GM18519 (cell line): Measurements from ENCODE around the gene CAMK1D.

Experiments
- ATAC-seq: cut with Tn5 transposase; IDR thresholded peaks from one replicate; pipeline ENCODE4 v1.9.1; 2021; ENCODE audit warnings: mild to moderate bottlenecking, moderate library complexity; ENCODE audit not compliant: unreplicated experiment, low FRiP score

CAMK1D gene

DNA sequence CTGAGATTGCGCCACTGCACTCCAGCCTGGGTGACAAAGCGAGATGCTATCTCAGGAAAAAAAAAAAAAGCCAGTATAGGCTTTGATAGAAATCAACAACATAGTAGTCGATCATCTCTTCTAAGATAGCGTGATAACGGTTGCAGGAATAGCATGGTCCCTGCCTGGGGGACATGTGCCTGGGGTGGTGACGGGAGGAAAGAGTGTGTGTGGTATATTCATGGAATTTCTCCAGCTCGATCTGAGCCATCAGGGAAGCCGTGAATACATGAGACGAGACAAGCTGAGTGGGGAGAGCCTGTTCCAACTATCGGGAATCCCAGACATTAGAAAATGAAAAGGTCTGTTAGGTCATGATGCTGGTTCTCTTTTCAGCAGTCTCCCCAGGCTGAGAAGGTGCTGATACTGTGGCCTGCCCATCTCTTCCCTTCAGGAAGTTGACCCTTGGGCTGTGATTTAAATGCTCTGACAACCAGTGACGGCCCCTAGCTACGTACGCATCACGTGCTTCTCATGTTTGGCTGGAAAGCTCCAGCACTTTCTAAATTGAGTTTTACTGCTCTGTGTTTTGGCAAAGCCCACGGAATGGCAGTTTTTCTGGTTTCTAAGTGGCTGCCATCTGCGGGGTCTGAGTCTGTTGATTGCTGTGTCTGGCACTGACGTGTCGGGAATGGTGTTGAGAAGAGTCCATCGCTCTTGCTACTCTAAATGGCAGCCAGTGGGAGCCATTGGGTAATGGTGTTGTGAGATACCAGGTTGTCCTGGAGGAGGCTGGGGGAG, 422.8 kb downstream of the CAMK1D start:
- ATAC-seq, result no peak

GRCh38 chr10:12772797-12773587, 423.6 kb downstream of the CAMK1D start:
- ATAC-seq, result no peak

DNA sequence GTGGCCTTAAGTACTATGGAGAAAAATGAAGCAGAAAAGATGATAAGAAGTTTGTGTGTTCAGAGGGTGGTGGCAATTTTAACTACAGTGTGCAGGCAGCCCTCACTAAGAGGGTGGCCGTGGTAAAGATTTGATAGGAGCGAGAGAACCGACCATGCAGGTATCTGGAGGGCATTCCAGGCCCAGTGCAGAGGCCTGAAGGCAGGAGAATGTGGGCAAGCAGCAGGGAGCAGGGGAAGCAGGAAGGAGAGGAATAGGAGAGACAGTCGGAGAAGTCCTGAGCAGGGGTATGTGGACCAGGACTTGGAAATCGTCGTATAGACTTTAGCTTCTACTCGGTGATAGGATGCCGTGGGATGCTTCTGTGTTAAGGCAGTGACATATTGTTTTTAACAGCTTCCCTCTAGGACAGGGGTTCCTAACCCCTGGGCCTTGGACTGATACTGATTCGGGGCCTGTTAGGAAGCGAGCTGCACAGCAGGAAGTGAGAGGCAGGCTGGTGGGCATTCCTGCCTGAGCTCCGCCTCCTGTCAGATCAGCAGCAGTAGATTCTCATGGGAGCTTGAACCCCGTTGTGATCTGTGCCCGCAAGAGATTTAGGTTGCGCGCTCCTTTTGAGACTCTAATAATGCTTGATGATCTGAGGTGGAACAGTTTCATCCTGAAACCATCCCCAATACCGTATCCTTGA, 425.0 kb downstream of the CAMK1D start:
- no peak for ATAC-seq

DNA sequence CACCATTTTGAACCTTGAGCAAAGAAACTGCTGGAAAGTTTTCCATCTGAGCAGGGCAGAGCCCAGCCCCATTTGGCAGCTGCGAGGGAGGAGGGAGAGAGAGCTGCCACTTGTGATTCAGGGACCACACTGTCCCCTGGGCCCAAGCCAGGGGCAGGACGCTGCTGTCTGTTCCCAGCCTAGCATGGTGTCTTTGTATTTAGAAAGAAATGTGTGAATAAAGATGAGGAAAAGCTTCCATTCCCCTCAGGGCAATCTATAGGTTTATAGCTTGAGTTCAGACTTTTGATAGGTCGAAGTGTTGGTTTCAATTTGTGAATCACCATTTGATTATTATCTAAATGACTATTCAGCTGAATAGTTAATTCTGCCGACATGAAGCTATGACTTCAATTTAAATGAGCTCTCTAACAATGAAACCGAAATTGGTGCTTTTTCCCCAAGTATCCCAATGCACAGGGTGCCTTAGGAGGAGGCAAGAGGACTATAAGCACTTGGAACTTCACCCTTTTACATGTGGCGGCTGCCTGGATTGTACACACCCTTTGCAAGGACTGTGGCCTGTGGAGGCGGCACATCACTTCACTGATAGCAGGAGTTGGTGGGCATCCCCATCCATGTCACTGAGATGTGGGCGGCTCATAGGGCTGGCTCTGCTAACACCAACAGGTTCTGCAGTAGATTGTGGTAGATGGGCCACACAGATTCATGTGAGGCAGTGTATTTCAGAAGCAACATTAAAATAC, 428.7 kb downstream of the CAMK1D start:
- no peak for ATAC-seq

DNA sequence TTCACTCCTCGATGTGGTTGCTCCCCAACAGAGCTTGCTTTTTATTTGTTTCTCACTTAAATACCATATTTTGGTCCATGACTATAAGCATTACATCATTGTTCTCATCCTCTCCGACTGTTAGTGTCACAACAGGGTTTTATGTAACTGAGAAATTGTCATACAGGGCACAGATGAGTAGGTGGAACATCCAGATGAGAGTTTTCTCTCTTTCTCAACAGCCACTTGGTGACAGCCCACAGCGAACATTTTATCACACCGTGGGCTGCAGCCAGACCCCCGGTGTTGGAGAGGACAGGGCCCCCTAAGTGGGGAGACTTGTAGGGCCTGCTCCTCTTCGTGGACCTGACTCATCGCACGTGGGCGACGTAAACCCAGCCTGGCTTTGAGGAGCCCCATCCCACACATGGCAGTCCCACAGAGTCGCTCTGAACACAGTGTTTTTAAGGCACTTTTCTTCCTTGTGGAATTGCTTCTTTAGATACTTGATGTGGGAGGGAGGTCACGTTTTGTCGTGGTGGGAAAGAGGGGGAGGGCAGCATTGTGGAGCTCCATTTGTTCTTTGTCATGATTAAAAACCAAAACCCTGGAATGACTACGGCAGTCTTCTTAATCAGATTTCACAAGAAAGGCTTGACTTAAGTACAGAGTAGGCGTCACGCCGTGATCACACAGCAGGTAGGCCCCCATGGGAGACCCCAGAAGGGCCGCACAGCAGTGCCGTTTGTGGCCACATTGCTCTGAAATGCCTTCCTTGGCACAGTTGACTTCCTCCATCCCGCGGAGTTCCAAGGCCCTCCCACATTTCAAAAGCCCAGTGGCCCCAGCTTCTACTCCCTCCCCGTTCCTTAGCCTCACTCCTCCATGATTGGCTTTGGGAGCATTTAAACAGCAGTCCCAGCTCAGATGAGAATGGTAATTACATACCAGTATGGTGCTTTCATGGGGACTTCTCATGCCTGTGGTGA, 431.6 kb downstream of the CAMK1D start:
- no peak for ATAC-seq

DNA sequence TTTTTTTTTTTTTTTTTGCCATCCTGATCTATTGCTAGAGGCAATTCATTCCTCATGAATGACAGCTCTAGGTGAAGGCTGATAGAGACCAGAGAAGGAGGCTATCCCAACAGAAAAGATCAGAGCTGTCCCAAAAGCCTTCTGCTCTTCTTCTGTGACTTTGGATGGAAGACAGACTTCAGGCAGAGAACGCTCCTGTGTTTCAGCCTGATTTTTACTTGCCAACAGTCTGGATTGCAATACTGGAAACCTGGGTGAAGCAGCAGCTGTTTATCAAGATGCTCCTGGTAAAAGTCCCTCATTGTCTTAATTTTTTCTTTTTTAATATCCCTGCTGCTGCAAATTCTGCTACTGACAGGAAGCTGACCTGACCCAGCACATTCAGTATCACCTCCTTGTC, 432.6 kb downstream of the CAMK1D start:
- no peak for ATAC-seq

GRCh38 chr10:12782537-12782936, 433.2 kb downstream of the CAMK1D start:
- ATAC-seq, result no peak

DNA sequence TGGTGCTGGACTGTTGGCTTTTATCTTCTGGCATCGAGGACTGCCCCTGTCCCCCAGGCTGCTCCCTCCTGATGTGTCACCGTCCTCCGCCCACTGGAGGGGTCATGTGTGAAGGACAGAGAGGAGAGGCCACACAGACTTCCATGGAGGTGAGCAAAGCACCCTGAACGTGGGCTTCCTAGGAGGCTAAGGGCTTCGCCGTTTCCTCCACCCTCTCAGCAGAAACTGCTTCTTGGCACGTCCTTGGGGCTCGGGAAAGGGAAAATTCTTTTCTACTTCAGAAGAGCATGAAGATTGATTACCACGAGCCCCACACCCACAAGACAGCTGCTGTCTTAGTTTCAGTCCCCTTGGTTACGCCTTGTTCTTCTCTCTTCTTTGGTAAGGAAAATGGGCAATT, 433.9 kb downstream of the CAMK1D start:
- ATAC-seq, result no peak

- ATAC-seq, result no peak
Observed at GRCh38 chr10:12784646-12785045, 435.3 kb downstream of the CAMK1D start.

DNA sequence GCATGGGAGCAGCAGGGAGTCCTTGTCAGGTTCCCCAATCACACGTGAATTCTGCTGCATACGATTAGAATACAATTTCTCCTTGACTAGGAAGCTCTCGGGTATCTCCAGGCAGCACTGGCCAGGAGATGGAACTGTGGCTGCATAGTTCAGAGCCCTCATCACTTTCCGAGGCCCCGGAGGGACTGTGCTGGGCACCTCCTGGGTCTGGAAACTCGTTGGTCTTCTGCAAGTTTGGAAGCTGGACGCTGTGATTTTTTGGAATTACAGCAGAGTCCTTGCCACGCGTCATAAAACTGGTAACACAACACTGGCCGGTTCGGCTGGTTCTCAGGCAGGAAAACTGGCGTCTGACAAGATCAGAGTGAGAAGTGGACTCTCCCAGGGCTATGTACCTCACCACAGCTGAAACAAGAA, 436.1 kb downstream of the CAMK1D start:
- no peak for ATAC-seq

DNA sequence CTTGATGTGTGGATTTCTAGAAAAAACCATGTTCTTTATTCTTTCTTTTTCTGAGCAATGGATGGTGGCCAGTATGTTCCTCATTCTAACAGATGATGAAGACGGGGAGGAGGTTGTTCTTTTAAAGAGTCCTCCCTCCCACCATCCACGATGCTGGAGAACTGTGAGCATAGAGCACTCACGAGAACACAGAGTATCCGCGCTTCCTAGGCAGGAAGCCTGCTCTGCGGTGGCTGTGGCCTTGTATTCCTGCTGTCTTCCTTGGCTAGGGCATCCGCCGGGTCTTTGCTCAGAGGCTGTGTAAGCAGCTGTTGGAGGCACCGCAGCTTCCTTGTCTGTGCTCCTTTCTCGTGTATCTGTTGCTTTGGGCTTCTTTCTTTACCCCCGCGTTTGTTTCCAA, 437.9 kb downstream of the CAMK1D start:
- ATAC-seq, result no peak

- no peak for ATAC-seq
Observed at GRCh38 chr10:12788277-12788676, 438.9 kb downstream of the CAMK1D start.

DNA sequence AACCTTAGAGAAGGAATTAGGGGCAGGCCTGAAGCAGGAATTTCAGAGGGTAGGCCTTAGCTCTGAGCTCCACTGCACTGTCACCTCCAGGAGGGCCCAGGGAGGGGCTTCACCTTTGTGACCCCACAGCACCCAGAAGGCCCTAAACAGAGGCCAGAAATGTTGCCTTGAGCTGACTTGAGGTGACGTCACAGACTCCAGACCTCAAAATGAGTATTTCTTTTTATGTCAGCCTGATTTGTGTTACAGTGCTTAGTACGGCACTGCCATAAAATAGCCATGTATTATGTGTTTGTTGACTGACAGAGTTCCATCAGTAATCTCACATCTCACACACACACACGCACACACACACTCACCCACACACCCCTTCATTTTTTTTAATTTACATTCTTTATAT, 440.9 kb downstream of the CAMK1D start:
- ATAC-seq, result no peak

DNA sequence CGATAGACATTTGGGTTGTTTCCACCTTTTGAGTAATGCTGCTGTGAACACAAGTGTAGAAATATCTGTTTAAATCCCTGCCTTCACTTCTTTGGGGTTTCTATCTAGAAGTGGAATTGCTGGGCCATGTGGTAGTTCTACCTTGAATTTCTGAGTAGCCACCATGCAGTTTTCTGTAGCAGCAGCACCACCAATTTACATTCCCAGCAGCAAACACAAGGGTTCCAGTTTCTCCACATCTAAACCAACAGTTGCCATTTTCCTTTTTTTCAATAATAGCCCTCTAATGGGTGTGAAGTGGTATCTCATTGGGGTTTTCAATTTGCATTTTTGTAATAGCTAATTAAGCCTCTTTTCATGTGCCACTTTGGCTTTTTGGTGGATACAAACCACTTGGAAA, 442.4 kb downstream of the CAMK1D start:
- no peak for ATAC-seq

DNA sequence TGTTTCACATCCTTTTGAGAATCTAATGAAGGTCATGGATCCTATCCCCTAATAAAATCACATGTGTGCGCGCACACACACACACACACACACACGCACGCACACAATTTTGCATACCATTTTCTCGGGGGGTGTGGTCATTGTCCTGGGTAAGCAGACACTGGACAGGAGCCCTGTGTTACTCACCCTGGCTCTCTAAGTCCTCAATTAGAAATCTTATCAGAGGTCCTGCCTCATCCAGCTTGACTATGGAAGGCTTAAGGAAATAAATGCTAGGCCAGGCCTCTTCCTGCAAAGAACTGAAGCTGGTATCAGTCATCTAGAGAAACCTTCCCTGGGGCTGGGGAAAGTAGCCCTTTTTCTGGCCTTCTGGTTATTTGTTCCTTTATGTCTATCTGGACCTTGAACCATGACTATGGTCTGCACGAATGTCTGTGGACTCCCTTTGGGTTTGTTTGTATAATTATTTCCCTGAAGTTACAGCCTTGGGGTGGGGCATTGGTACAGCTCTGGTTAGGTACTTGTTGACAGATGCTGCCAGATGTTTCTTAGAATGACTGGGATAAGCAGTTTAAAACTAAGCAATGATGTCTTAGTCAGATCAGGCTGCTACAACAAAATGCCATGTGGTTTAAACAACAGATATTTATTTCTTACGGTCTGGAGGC, 443.7 kb downstream of the CAMK1D start:
- no peak for ATAC-seq

- ATAC-seq, result no peak
Observed at GRCh38 chr10:12795315-12796110, 446.2 kb downstream of the CAMK1D start.

GRCh38 chr10:12796401-12797160, 447.2 kb downstream of the CAMK1D start:
- no peak for ATAC-seq
